HepG2 (cell line): ENCODE measurements around the gene NAGS.

Experiments used
- KAT8 ChIP-seq: IDR thresholded peaks from 2 replicates; pipeline ENCODE4 v1.6.1; 2016; ENCODE audit warnings: missing genetic modification reagents, missing compliant biosample characterization
- SIN3A ChIP-seq: IDR thresholded peaks from 2 replicates; pipeline ENCODE4 v1.6.1; 2011; ENCODE audit warnings: low read depth, mild to moderate bottlenecking, control low read depth, low read length, borderline replicate concordance
- ZKSCAN8 ChIP-seq: IDR thresholded peaks from 2 replicates; pipeline ENCODE4 v1.6.1; 2016; ENCODE audit warnings: borderline replicate concordance, missing genetic modification reagents, missing compliant biosample characterization
- ZNF639 ChIP-seq: conservative IDR thresholded peaks from 2 replicates; pipeline ENCODE4 v1.6.1; 2018; ENCODE audit warnings: missing genetic modification reagents
- TF ChIP-seq, protein P1 (sequence below): sonication (generic); formaldehyde crosslinking; conservative IDR thresholded peaks from 2 replicates; pipeline ENCODE4 v1.4.0; 2020; ENCODE audit warnings: missing genetic modification reagents

- no peak for TF ChIP-seq ZNF639
- TF ChIP-seq ZKSCAN8 (CRISPR knock-in tag) = no peak
- TF ChIP-seq, protein P1, sequence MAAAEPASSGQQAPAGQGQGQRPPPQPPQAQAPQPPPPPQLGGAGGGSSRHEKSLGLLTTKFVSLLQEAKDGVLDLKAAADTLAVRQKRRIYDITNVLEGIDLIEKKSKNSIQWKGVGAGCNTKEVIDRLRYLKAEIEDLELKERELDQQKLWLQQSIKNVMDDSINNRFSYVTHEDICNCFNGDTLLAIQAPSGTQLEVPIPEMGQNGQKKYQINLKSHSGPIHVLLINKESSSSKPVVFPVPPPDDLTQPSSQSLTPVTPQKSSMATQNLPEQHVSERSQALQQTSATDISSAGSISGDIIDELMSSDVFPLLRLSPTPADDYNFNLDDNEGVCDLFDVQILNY (CRISPR knock-in tag) = no peak
- TF ChIP-seq SIN3A = no peak
- TF ChIP-seq KAT8 = no peak
Measured at GRCh38 chr17:44029736-44030135, 25.3 kb downstream of the NAGS start.
